Measurements from ENCODE around the gene DESI2.
"Not testable (repeated sequence)": the region's sequence is repeated elsewhere in the genome, so short reads cannot be mapped to it uniquely, and the experiment has no call there.

DESI2 gene

DNA sequence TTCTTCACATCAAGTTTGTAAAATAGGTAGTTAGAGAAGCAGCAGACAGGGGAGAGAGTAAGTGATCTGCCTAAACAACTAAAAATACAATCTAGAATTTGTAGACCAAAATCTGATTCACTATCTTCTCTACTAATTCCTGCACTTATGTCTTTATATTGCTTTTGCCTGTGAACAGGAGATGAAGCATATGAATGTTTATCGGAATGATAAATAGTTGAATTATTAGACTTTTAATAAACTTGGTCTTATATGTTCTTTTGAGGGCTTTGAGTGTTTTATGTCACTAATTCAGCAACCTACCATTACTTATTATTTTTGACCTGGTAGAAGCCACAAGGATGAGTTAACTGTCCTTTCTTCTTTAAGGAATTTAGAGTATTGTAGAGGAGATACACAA lies 2.3 kb downstream of the DESI2 start:
- no peak overlapping the region for H3K27ac ChIP-seq
- no peak for TF ChIP-seq ZFX (IDR thresholded peaks at IDR 0.05)
- TF ChIP-seq, protein P1, sequence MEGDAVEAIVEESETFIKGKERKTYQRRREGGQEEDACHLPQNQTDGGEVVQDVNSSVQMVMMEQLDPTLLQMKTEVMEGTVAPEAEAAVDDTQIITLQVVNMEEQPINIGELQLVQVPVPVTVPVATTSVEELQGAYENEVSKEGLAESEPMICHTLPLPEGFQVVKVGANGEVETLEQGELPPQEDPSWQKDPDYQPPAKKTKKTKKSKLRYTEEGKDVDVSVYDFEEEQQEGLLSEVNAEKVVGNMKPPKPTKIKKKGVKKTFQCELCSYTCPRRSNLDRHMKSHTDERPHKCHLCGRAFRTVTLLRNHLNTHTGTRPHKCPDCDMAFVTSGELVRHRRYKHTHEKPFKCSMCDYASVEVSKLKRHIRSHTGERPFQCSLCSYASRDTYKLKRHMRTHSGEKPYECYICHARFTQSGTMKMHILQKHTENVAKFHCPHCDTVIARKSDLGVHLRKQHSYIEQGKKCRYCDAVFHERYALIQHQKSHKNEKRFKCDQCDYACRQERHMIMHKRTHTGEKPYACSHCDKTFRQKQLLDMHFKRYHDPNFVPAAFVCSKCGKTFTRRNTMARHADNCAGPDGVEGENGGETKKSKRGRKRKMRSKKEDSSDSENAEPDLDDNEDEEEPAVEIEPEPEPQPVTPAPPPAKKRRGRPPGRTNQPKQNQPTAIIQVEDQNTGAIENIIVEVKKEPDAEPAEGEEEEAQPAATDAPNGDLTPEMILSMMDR (conservative IDR thresholded peaks at IDR 0.05): no peak

DNA sequence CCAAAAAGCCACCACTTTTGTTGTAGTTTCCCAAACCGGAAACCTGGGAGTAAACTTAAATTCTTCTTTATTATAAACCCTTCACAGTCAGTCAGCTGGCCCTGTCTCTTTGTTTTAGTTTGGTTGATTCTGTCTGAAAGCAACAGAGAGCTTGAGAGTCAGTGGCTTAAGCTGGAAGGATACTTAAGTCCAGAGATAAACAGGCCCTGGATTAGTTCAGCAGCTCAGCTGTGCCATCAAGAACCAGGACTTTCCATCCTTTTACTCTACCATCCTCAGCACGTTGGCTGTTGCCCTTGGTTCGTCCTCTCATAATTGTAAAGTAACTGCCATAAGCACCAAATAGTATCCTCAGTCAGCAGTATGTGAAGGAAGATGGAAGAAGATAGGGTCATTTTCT lies 4.5 kb downstream of the DESI2 start:
- H3K27ac ChIP-seq: no peak overlapping the region
- TF ChIP-seq, protein P1 (conservative IDR thresholded peaks at IDR 0.05): no peak
- no peak for TF ChIP-seq ZFX (IDR thresholded peaks at IDR 0.05)

DNA sequence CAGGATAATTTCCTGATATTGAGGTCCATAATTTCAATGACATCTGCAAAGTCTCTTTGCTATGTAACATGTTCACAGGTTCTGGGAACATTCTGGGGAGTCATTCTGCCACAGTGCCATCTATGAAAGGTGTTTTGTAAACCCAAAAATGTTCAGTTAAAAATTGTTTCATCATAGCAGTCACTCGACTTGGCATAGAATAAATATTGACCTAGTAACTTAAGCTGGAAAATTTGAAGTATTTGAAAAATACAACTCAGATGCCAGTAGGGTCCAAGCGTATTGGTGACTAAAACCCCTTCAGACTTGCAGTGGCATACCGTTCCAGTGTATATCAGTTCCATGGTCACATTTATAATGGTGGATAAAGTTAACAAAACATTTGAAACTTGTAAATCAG lies 6.8 kb downstream of the DESI2 start:
- H3K27ac ChIP-seq: no peak overlapping the region
- TF ChIP-seq ZFX (IDR thresholded peaks at IDR 0.05): no peak
- TF ChIP-seq, protein P1 (conservative IDR thresholded peaks at IDR 0.05): no peak

DNA sequence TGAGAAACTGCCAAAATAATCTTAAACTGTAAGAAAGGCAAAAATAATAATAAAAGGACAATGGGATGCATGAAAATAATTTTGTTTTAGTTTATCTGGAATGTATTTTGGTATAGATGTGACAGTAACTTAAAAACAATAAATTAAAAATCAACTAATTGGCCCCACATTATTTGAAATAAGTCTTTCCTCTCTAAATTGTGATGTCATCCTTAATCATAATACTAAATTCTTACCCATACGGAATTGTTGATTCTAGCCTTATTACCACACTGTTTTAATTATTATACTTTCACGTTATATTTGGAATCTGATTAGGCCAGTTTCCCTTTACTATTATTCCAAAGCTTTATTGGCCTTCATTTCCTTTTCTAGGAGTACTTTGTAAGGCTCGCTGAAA lies 7.7 kb downstream of the DESI2 start:
- no peak overlapping the region for H3K27ac ChIP-seq
- TF ChIP-seq, protein P1 (conservative IDR thresholded peaks at IDR 0.05): no peak
- no peak for TF ChIP-seq ZFX (IDR thresholded peaks at IDR 0.05)

DNA sequence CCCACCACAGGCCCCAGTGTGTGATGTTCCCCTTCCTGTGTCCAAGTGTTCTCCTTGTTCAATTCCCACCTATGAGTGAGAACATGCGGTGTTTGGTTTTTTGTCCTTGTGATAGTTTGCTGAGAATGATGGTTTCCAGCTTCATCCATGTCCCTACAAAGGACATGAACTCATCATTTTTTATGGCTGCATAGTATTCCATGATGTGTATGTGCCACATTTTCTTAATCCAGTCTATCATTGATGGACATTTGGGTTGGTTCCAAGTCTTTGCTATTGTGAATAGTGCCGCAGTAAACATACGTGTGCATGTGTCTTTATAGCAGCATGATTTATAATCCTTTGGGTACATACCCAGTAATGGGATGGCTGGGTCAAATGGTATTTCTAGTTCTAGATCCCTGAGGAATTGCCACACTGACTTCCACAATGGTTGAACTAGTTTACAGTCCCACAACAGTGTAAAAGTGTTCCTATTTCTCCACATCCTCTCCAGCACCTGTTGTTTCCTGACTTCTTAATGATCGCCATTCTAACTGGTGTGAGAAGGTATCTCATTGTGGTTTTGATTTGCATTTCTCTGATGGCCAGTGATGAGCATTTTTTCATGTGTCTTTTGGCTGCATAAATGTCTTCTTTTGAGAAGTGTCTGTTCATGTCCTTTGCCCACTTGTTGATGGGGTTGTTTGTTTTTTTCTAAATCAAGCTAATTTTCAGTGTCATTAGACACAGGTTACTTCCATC lies 8.8 kb downstream of the DESI2 start:
- not testable (repeated sequence) for H3K27ac ChIP-seq

DNA sequence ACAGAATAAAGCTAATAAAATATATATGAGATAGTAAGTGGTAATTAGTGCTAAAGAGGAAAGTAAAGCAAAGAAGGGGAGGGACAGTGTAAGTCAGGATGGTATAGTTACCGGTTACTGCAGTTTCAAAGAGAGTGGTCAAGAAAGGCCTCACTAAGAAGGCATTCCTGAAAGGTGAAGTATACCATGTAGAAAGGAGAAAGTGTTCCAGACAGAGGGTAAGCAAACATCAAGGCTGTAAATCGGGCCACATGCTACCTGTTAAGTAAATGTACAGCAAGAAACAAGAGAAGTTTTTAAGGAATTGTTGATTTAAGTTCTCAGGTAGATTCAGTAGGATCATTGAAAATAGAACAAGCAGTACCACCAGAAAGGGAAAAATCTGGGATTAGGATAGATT lies 9.7 kb downstream of the DESI2 start:
- no peak for TF ChIP-seq ZFX (IDR thresholded peaks at IDR 0.05)
- TF ChIP-seq, protein P1 (conservative IDR thresholded peaks at IDR 0.05): no peak
- H3K27ac ChIP-seq: no peak overlapping the region

DNA sequence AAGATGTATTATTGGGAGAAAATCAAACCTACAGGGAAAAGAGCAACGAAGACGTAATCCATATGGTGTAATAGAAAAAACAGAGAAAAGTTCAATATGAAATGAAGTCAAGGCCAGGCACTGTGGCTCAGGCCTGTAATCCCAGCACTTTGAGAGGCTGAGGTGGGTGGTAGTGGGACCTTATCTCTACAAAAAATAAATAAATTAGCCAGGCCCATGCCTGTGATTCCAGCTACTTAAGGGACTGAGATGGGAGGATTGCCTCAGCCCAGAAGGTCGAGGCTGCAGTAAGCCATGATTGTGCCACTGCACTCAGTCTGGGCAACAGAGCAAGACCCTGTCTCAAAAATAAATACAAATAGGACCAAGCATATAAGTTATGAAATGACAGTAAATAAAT lies 11.4 kb downstream of the DESI2 start:
- TF ChIP-seq, protein P1 (conservative IDR thresholded peaks at IDR 0.05): no peak
- no peak for TF ChIP-seq ZFX (IDR thresholded peaks at IDR 0.05)
- no peak overlapping the region for H3K27ac ChIP-seq

DNA sequence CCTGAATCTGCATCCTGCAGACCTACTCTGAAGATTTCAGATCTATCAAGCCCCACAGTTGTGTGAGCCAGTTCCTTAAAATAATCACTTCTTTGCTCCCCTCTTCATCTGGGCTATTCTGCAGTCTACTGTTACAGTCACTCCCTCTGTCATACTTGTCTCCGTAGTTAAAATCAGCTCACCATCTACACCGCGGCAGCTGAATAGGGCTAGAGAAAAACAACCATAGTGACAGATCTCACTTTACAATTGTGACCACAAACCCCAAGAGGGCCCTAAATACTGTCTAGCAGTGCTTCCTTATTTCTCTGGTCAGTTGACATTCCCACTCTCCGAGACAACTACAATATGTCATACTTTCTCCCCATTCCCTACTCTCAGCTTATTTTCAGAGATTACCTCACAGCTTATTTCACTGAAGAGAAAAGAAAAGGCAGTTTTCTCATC lies 12.9 kb downstream of the DESI2 start:
- no peak overlapping the region for H3K27ac ChIP-seq
- TF ChIP-seq ZFX (IDR thresholded peaks at IDR 0.05): no peak
- TF ChIP-seq, protein P1 (conservative IDR thresholded peaks at IDR 0.05): no peak

DNA sequence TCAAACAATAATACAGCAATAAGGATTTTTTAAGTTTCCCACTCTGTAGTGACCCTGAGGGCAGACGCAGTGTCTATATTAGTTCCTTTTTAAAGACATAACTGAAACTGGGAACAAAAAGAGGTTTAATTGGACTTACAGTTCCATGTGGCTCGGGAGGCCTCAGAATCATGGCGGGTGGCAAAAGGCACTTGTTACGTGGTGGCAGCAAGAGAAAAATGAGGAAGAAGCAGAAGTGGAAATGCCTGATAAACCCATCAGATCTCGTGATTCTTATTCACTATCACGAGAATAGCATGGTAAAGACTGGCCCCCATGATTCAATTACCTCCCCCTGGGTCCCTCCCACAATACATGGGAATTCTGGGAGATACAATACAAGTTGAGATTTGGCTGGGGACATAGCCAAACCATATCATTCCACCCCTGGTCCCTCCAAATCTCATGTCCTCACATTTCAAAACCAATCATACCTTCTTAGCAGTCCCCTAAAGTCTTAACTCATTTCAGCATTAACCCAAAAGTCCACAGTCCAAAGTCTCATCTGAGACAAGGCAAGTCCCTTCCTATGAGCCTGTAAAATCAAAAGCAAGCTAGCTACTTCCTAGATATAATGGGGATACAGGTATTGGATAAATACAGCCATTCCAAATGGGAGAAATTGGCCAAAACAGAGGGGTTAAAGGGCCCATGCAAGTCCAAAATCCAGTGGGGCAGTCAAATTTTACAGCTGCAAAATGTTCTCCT lies 13.9 kb downstream of the DESI2 start:
- not testable (repeated sequence) for H3K27ac ChIP-seq
